ENCODE results near the gene RCC1.
"Not testable (repeated sequence)": the region's sequence is repeated elsewhere in the genome, so short reads cannot be mapped to it uniquely, and the experiment has no call there.

Gene RCC1
- 20.5 to 120 (median 52.7) reads per million in 9 experiments for total RNA-seq

- H3K36me3 Mint-ChIP-seq (ENCODE audit: insufficient read depth), result peaks cover 61% of the 10 kb centered on the region
- peak; percentile 92 for DNase-seq
These were observed at the start of gene RCC1 for GRCh38 chr1:28505406-28506187. TSS of gene RCC1 (plus strand) at chr1:28506043. CDS start at chr1:28529867, 23,824 bp downstream.

GRCh38 chr1:28456078-28456477, 49.8 kb upstream of the RCC1 start:
- peaks cover 8% of the 10 kb centered on the region for H3K36me3 Mint-ChIP-seq (ENCODE audit: insufficient read depth)
- H3K27ac Mint-ChIP-seq, result peak overlapping the region in 1 of 2 donors; percentile 60
- no peak overlapping the region for H3K4me3 Mint-ChIP-seq
- H3K4me1 Mint-ChIP-seq (ENCODE audit: low read depth in 2 of 2), result peaks cover 3% of the 10 kb centered on the region in 2 donors
- no peaks in the 10 kb centered on the region for H3K9me3 Mint-ChIP-seq
- ATAC-seq (replicated peaks), result no peak
- H3K27me3 Mint-ChIP-seq, result no peaks in the 10 kb centered on the region
- DNase-seq, result no peak

More at GRCh38 chr1:28505406-28506187, at the start of gene RCC1:
- Mint-ChIP-seq H3K9me3 (no peaks in the 10 kb centered on the region), H3K4me1 (ENCODE audit: low read depth in 2 of 2) (peaks cover 39 to 49% of the 10 kb centered on the region in 2 donors), H3K4me3 (peak within 1 kb of the TSS; percentile 98 to 100), H3K27me3 (no peaks in the 10 kb centered on the region), H3K27ac (peak within 1 kb of the TSS; percentile 98)
- ATAC-seq (replicated peaks), result peak; percentile 91

DNA sequence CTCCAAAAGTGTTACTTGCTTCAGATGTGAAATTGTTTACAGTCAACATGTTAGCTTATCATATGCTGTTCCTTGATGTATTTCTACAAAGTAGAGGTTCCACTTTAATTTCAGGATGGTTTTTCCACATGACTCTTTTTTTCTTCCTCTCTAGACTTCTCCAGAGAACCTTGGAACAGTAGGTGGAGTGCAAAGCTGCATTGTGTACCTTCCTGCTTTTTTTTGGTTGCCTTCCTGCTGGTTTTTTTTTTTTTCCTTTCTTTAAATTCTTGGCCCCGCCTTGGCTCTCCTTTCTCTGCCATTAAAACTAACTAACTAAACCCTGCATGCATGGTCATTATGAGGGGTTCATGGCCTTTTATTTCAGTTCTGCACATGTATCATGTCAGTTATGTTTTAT, 48.2 kb upstream of the RCC1 start:
- Mint-ChIP-seq H3K36me3 (ENCODE audit: insufficient read depth) (peaks cover 8% of the 10 kb centered on the region), H3K4me3 (no peak overlapping the region), H3K27me3 (no peaks in the 10 kb centered on the region), H3K9me3 (no peaks in the 10 kb centered on the region), H3K4me1 (ENCODE audit: low read depth in 2 of 2) (peaks cover 3% of the 10 kb centered on the region in 2 donors), H3K27ac (peak overlapping the region; percentile 2 to 58)
- ATAC-seq (replicated peaks) (no peak), DNase-seq (no peak)

GRCh38 chr1:28458237-28459228, 47.3 kb upstream of the RCC1 start:
- Mint-ChIP-seq H3K4me3 (no peak overlapping the region), H3K27me3 (no peaks in the 10 kb centered on the region), H3K9me3 (no peaks in the 10 kb centered on the region), H3K27ac (peak overlapping the region in 1 of 2 donors; percentile 58), H3K36me3 (ENCODE audit: insufficient read depth) (peaks cover 15% of the 10 kb centered on the region), H3K4me1 (ENCODE audit: low read depth in 2 of 2) (peaks cover 1 to 3% of the 10 kb centered on the region in 2 donors)
- DNase-seq (no peak), ATAC-seq (replicated peaks) (no peak)

DNA sequence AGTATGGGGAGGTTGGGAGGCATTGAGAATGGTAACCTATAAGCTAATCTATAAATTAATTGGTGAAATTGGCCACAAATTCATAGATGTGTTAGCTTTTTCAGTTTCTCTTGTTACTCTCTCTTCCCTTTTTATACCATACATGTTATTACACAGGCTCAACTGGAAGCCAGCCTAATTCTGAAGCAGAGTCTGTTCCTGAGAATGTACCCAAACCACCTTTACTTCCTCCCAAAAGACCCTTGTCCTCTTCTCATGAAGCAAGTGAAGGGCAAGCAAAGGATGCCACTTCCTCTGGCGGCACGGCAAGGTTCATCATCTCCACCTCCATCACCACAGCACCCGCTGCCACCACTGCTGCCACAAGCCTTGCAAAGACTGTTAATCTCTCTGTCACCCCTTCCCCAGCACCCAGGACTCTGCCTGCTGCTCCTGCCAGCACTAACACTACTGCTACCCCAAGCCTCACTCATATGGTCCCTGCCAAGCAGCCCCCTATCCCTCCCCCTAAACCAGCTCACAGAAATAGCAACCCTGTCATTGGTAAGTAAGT, 39.5 kb upstream of the RCC1 start:
- no peaks in the 10 kb centered on the region for H3K27me3 Mint-ChIP-seq
- peak overlapping the region in 1 of 2 donors; percentile 60 for H3K27ac Mint-ChIP-seq
- no peaks in the 10 kb centered on the region for H3K9me3 Mint-ChIP-seq
- peaks cover 6 to 7% of the 10 kb centered on the region in 2 donors for H3K4me1 Mint-ChIP-seq (ENCODE audit: low read depth in 2 of 2)
- H3K36me3 Mint-ChIP-seq (ENCODE audit: insufficient read depth), result peaks cover 40% of the 10 kb centered on the region
- ATAC-seq (replicated peaks) (no peak), DNase-seq (no peak)
- H3K4me3 Mint-ChIP-seq, result no peak overlapping the region

DNA sequence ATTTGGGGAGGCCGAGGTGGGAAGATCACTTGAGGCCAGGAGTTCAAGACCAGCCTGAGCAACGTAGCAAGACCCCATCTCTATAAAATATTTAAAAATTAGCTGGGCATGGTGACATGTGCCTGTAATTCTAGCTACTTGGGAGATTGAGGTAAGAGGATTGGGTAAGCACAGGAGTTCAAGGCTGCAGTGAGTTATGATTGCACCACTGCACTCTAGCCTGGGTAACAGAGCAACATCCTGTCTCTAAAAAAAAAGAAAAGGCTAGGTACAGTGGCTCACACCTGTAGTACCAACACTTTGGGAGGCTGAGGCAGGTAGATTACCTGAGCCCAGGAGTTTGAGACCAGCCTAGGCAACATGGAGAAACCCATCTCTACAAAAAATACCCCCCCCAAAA, 35.7 kb upstream of the RCC1 start:
- H3K4me3 Mint-ChIP-seq, result no peak overlapping the region
- H3K4me1 Mint-ChIP-seq (ENCODE audit: low read depth in 2 of 2), result peaks cover 6 to 7% of the 10 kb centered on the region in 2 donors
- H3K27me3 Mint-ChIP-seq, result no peaks in the 10 kb centered on the region
- H3K36me3 Mint-ChIP-seq (ENCODE audit: insufficient read depth), result peaks cover 46% of the 10 kb centered on the region
- no peak for ATAC-seq (replicated peaks)
- H3K9me3 Mint-ChIP-seq, result no peaks in the 10 kb centered on the region
- no peak for DNase-seq
- peak overlapping the region in 1 of 2 donors; percentile 60 for H3K27ac Mint-ChIP-seq

DNA sequence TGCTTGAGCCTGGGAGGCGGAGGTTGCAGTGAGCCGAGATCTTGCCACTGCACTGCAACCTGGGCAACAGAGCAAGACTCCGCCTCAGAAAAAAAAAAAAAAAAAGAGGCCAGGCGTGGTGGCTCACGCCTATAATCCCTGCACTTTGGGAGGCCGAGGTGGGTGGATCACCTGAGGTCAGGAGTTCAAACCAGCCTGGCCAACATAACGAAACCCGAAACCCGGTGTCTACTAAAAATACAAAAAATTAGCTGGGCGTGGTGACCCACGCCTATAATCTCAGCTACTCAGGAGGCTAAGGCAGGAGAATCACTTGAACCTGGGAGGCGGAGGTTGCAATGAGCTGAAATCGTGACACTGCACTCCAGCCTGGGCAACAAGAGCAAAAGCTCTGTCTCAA, 26.3 kb upstream of the RCC1 start:
- not testable (repeated sequence) for H3K27me3 Mint-ChIP-seq; H3K9me3 Mint-ChIP-seq; ATAC-seq (replicated peaks); H3K4me3 Mint-ChIP-seq; H3K27ac Mint-ChIP-seq; H3K4me1 Mint-ChIP-seq (ENCODE audit: low read depth in 2 of 2); DNase-seq
- peaks cover 77% of the 10 kb centered on the region for H3K36me3 Mint-ChIP-seq (ENCODE audit: insufficient read depth)

- peaks cover 80% of the 10 kb centered on the region for H3K36me3 Mint-ChIP-seq (ENCODE audit: insufficient read depth)
- no peak overlapping the region for H3K4me3 Mint-ChIP-seq
These were observed 25.5 kb upstream of the RCC1 start for GRCh38 chr1:28480308-28480707.

GRCh38 chr1:28482138-28482537, 23.7 kb upstream of the RCC1 start:
- H3K36me3 Mint-ChIP-seq (ENCODE audit: insufficient read depth), result peaks cover 75% of the 10 kb centered on the region
- no peak for DNase-seq
- no peak for ATAC-seq (replicated peaks)
- H3K27ac Mint-ChIP-seq, result no peak overlapping the region
- H3K27me3 Mint-ChIP-seq, result no peaks in the 10 kb centered on the region
- no peak overlapping the region for H3K4me3 Mint-ChIP-seq
- H3K9me3 Mint-ChIP-seq, result no peaks in the 10 kb centered on the region
- H3K4me1 Mint-ChIP-seq (ENCODE audit: low read depth in 2 of 2), result no peaks in the 10 kb centered on the region

More at GRCh38 chr1:28480308-28480707, 25.5 kb upstream of the RCC1 start:
- Mint-ChIP-seq H3K9me3 (no peaks in the 10 kb centered on the region), H3K4me1 (ENCODE audit: low read depth in 2 of 2) (no peaks in the 10 kb centered on the region), H3K27ac (no peak overlapping the region), H3K27me3 (no peaks in the 10 kb centered on the region)
- ATAC-seq (replicated peaks) (no peak), DNase-seq (no peak)

DNA sequence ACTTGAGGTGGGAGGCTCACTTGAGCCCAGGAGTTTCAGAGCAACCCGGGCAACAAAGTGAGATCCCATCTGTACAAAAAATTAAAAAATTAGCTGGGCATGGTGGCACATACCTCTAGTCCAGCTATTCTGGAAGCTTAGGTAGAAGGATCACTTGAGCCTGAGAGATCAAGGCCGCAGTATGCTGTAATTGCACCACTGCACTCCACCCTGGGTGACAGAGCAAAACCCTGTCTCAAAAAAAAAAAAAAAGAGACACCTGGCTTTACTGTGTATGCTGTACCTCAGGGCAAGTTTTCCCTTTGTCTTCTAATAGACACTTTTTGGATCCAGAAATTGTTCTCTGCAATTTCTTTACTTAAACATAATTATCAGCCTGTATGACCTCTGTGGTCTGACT, 23.1 kb upstream of the RCC1 start:
- Mint-ChIP-seq H3K36me3 (ENCODE audit: insufficient read depth) (peaks cover 72% of the 10 kb centered on the region), H3K4me1 (ENCODE audit: low read depth in 2 of 2) (no peaks in the 10 kb centered on the region), H3K9me3 (no peaks in the 10 kb centered on the region), H3K4me3 (no peak overlapping the region), H3K27ac (no peak overlapping the region), H3K27me3 (no peaks in the 10 kb centered on the region)
- DNase-seq, result no peak
- ATAC-seq (replicated peaks), result no peak

DNA sequence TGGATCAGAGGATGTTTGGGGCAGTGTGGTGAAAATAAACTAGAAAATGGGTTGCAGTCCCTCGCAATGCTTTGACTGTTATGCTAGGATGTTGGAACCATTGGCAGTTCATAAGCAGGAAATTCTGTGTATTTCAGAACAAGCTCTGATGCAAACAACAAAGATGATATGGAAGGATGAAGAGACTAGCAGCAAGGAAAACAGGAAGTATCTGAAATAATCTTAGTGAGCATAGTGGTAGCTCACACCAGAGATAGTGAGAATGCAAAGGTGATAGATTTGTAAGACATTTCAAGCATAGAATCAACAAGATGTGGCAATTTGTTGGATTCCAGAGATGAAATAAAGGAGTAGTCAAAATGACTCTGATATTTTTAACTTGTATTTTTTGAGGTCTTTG, 11.1 kb upstream of the RCC1 start:
- Mint-ChIP-seq H3K27me3 (no peaks in the 10 kb centered on the region), H3K27ac (peak overlapping the region in 1 of 2 donors; percentile 66)

GRCh38 chr1:28499553-28499952, 6.3 kb upstream of the RCC1 start:
- Mint-ChIP-seq H3K27ac (no peak overlapping the region), H3K4me1 (ENCODE audit: low read depth in 2 of 2) (no peaks in the 10 kb centered on the region), H3K36me3 (ENCODE audit: insufficient read depth) (peaks cover 24% of the 10 kb centered on the region), H3K4me3 (no peak overlapping the region), H3K9me3 (no peaks in the 10 kb centered on the region), H3K27me3 (no peaks in the 10 kb centered on the region)
- no peak for DNase-seq
- ATAC-seq (replicated peaks), result no peak

More for the DNA sequence above, 11.1 kb upstream of the RCC1 start:
- no peaks in the 10 kb centered on the region for H3K4me1 Mint-ChIP-seq (ENCODE audit: low read depth in 2 of 2)
- peaks cover 62% of the 10 kb centered on the region for H3K36me3 Mint-ChIP-seq (ENCODE audit: insufficient read depth)
- H3K9me3 Mint-ChIP-seq, result no peaks in the 10 kb centered on the region
- DNase-seq (no peak), ATAC-seq (replicated peaks) (no peak)
- H3K4me3 Mint-ChIP-seq, result no peak overlapping the region

- H3K27ac Mint-ChIP-seq, result peak overlapping the region in 1 of 2 donors; percentile 4
- DNase-seq (no peak), ATAC-seq (replicated peaks) (no peak)
- peaks cover 36% of the 10 kb centered on the region for H3K36me3 Mint-ChIP-seq (ENCODE audit: insufficient read depth)
- no peaks in the 10 kb centered on the region for H3K27me3 Mint-ChIP-seq
- H3K4me3 Mint-ChIP-seq, result no peak overlapping the region
- no peaks in the 10 kb centered on the region for H3K9me3 Mint-ChIP-seq
- H3K4me1 Mint-ChIP-seq (ENCODE audit: low read depth in 2 of 2), result peaks cover 11 to 14% of the 10 kb centered on the region in 2 donors
These were observed 3.9 kb upstream of the RCC1 start for GRCh38 chr1:28501925-28502324.
